Mesendoderm (in vitro differentiated cells): ENCODE data around the gene EHD3.

Experiments used
- DNase-seq: peaks from one replicate; pipeline ENCODE4 v3.0.0; 2013
- H2AK5ac ChIP-seq: 2 replicates; pipeline ENCODE4 v1.6.1; 2013; ENCODE audit warnings: low read length, inconsistent platforms
- H2BK120ac ChIP-seq: 2 replicates; pipeline ENCODE4 v1.6.1; 2013; ENCODE audit warnings: low read depth, mild to moderate bottlenecking, low read length, moderate library complexity, mixed read lengths
- H2BK15ac ChIP-seq: replicated peaks from 2 replicates; pipeline ENCODE4 v1.6.1; 2013; ENCODE audit warnings: low read depth, mild to moderate bottlenecking, moderate library complexity
- H2BK5ac ChIP-seq: 2 replicates; pipeline ENCODE4 v1.6.1; 2013; ENCODE audit warnings: low read length, inconsistent platforms
- H3K18ac ChIP-seq: 2 replicates; pipeline ENCODE4 v1.6.1; 2013; ENCODE audit warnings: mild to moderate bottlenecking, low read length, mixed read lengths
- H3K23ac ChIP-seq: one replicate; pipeline ENCODE4 v1.6.1; 2013; ENCODE audit warnings: low read length
- H3K27ac ChIP-seq: 2 replicates; pipeline ENCODE4 v1.5.1; 2013; ENCODE audit warnings: low read depth, mild to moderate bottlenecking, inconsistent platforms, low read length, moderate library complexity
- H3K27me3 ChIP-seq: 2 replicates; pipeline ENCODE4 v1.6.1; 2013; ENCODE audit warnings: low read length, control low read depth, mild to moderate bottlenecking, inconsistent platforms; ENCODE audit not compliant: insufficient read depth, poor library complexity
- H3K36me3 ChIP-seq: 2 replicates; pipeline ENCODE4 v1.6.1; 2013; ENCODE audit warnings: low read length, inconsistent platforms; ENCODE audit not compliant: control insufficient read depth, insufficient read depth
- H3K4ac ChIP-seq: one replicate; pipeline ENCODE4 v1.6.1; 2013; ENCODE audit warnings: low read depth, mild to moderate bottlenecking, low read length, moderate library complexity
- H3K4me1 ChIP-seq: 2 replicates; pipeline ENCODE4 v1.6.1; 2013; ENCODE audit warnings: low read depth, low read length, inconsistent platforms; ENCODE audit not compliant: control insufficient read depth
- H3K4me2 ChIP-seq: 2 replicates; pipeline ENCODE4 v1.6.1; 2013; ENCODE audit warnings: low read length
- H3K4me3 ChIP-seq: 2 replicates; pipeline ENCODE4 v1.5.1; 2013; ENCODE audit warnings: mild to moderate bottlenecking, low read length
- H3K56ac ChIP-seq: one replicate; pipeline ENCODE4 v1.6.1; 2013; ENCODE audit warnings: low read length
- H3K79me1 ChIP-seq: 2 replicates; pipeline ENCODE4 v1.6.1; 2013; ENCODE audit warnings: low read length, inconsistent platforms
- H3K79me2 ChIP-seq: 2 replicates; pipeline ENCODE4 v1.6.1; 2013; ENCODE audit warnings: mild to moderate bottlenecking, low read length; ENCODE audit not compliant: control insufficient read depth, insufficient read depth
- H3K9ac ChIP-seq: 2 replicates; pipeline ENCODE4 v1.6.1; 2013; ENCODE audit warnings: low read length, inconsistent platforms
- H4K5ac ChIP-seq: one replicate; pipeline ENCODE4 v1.6.1; 2013; ENCODE audit warnings: low read length
- H4K8ac ChIP-seq: one replicate; pipeline ENCODE4 v1.6.1; 2013; ENCODE audit warnings: low read depth, mild to moderate bottlenecking, control low read depth, low read length, moderate library complexity
- WGBS: extraction: QIAGEN DNeasy Blood & Tissue Kit; methylation state at CpG from one replicate; pipeline ENCODE4 v1.1.7; 2013; ENCODE audit warnings: low lambda C conversion rate, missing lambda C conversion rate; ENCODE audit not compliant: insufficient coverage; ENCODE audit errors: extremely low coverage; 5-methylcytosine and 5-hydroxymethylcytosine counted together

Gene EHD3

DNA sequence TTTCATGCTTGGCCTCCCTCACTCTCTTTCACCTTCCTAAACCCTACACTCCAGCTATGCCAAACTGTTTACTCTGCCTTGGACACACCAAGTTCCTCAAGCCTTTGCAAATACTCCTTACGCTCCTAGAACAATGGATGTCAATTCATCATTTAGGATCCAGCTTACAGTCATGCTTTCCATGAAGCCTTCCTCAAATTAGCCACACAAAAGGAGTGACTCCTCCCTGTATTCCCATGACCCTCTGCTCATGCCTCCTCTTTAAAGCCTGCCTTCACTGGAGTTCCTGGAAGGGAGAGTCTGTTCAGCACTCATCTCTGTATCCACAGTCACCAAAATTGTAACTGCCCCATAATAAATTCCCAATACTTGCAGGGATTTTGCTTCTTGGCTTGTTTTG lies 721 bp upstream of the EHD3 start:
- H3K36me3 ChIP-seq = no peaks in the 10 kb centered on the region
- H3K27me3 ChIP-seq = no peaks in the 10 kb centered on the region
- peak overlapping the region; percentile 1 for H3K4ac ChIP-seq
- peak overlapping the region; percentile 19 for H3K56ac ChIP-seq
- no peak overlapping the region for H3K23ac ChIP-seq
- no peak overlapping the region for H3K9ac ChIP-seq
- H2BK15ac ChIP-seq = no peak overlapping the region
- H3K4me2 ChIP-seq = no peak overlapping the region
- no peak overlapping the region for H3K18ac ChIP-seq
- peaks cover 6% of the 10 kb centered on the region for H3K79me1 ChIP-seq
- H3K79me2 ChIP-seq = no peaks in the 10 kb centered on the region
- H3K4me1 ChIP-seq = peaks cover 5% of the 10 kb centered on the region
- no peak overlapping the region for H4K8ac ChIP-seq
- H2BK120ac ChIP-seq = no peak overlapping the region
- H2BK5ac ChIP-seq = no peak overlapping the region
- H3K4me3 ChIP-seq = no peak overlapping the region
- H3K27ac ChIP-seq = no peak overlapping the region
- peak; percentile 33 for DNase-seq
- no CpG with 5 or more reads among the region's 1 CpG for WGBS
- no peak overlapping the region for H2AK5ac ChIP-seq
- no peak overlapping the region for H4K5ac ChIP-seq

DNA sequence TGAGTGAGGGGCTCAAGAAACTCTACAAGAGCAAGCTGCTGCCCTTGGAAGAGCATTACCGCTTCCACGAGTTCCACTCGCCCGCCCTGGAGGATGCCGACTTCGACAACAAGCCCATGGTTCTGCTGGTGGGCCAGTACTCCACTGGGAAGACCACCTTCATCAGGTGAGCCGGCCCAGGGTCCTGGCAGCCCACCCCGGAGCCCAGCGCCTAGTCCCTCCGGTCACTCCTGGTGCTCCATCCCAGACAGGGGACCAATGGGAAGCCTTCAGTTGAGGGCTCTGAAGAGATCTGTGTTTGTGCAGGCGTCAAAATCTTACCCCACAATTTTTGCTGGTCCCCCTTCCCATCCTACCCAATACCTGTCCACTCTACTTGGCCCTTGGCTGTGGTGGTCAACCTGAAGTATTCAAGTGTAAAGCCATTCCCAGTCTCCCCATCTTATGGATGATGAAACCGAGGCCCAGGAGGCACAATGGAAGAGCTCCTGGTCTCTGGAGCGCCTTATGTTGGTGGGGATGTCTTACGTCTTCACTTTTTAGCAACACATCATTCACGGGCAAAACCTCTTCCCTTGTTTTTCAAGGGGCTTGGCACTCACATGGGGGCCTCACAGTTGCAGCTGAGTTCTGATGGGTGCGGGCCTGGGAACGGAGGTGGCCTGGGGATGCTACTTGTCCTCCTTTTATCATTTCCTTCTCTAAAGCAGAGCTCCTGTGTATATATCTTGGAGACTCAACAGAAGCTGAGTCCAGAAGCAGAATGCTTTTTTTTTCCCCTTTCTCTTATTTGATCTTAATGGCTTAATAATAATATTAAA lies 941 bp downstream of the EHD3 start:
- Histone ChIP-seq H3K79me2 (no peaks in the 10 kb centered on the region), H3K4me1 (peaks cover 5% of the 10 kb centered on the region), H3K4ac (no peak overlapping the region), H2AK5ac (no peak overlapping the region), H4K5ac (no peak overlapping the region), H3K27me3 (no peaks in the 10 kb centered on the region), H4K8ac (no peak overlapping the region), H3K27ac (peak overlapping the region; percentile 9), H2BK5ac (no peak overlapping the region), H2BK15ac (no peak overlapping the region), H3K79me1 (peaks cover 7% of the 10 kb centered on the region), H3K4me2 (peak overlapping the region; percentile 60), H3K18ac (no peak overlapping the region), H3K56ac (peak overlapping the region; percentile 75), H3K4me3 (peak overlapping the region; percentile 67), H3K9ac (peak overlapping the region; percentile 87), H3K23ac (no peak overlapping the region), H2BK120ac (no peak overlapping the region), H3K36me3 (no peaks in the 10 kb centered on the region)
- WGBS = no CpG with 5 or more reads among the region's 17 CpGs
- no peak for DNase-seq

DNA sequence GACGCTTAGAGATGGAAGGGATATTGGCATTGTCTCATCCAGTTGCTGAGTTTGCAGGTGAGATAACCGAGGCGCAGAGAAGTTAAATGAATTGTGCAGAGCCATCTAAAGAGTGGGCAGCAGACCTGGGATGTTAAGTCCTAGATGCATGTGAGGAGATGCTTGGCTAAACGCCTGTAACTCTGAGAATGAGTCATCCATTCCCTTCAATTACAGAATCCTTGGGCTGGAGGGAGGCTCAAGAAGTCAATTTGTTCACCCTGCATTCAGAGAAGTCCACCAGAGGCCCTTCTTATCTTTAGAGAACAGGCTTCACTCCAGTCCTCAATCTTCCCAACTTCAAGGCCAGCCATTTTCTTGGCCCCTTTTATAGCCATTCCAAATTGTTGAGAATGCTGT lies 1.6 kb downstream of the EHD3 start:
- Histone ChIP-seq H3K36me3 (peaks cover 2% of the 10 kb centered on the region), H3K9ac (peak overlapping the region; percentile 15), H3K23ac (no peak overlapping the region), H3K4me3 (no peak overlapping the region), H3K27me3 (no peaks in the 10 kb centered on the region), H3K4me1 (peaks cover 5% of the 10 kb centered on the region), H3K4me2 (peak overlapping the region; percentile 15), H3K27ac (no peak overlapping the region), H3K79me1 (peaks cover 9% of the 10 kb centered on the region), H4K5ac (no peak overlapping the region), H3K56ac (peak overlapping the region; percentile 17), H3K18ac (no peak overlapping the region), H3K79me2 (no peaks in the 10 kb centered on the region), H2BK5ac (no peak overlapping the region), H2BK15ac (no peak overlapping the region), H2BK120ac (peak overlapping the region; percentile 14), H4K8ac (no peak overlapping the region), H2AK5ac (no peak overlapping the region), H3K4ac (no peak overlapping the region)
- no CpG with 5 or more reads among the region's 4 CpGs for WGBS
- DNase-seq = peak; percentile 58

DNA sequence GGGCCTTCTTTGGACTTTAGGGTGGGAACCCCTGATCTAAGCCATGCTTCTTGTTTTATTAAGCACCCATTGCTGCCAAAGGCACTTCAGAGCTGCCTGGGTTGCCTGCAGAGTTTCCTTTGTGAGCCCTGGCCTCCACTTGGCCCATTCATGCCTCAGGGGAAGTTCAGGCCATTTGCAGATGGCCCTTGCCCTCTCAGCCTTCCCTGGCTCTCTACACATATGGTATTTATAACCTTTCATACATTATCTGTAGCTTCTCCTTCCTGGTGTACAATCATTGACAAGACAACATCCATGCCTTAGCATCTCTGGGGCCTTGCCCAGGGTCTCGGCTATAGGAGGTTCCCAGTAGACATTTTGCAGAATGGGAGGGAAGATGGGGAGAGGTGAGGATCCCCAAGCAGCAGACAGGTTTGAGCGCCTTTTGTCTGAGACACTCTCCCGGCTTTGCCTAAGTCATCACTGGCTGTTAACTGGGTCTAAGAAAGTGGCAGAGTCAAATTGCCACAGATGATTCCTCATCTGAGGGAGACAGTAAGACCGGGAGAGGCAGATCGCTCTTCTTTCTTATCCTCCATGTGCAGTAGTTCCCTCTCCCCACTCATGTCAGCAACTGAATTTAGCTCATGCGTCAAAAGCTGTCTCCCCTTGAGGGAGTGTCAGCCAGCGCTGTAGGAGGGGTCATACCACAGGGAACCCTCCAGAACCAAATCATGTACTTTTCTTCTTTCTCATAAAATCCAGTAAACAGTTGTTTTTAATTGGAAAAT lies 2.7 kb downstream of the EHD3 start:
- Histone ChIP-seq H3K18ac (no peak overlapping the region), H3K27ac (no peak overlapping the region), H3K27me3 (no peaks in the 10 kb centered on the region), H2AK5ac (no peak overlapping the region), H4K5ac (no peak overlapping the region), H3K4me2 (no peak overlapping the region), H3K36me3 (peaks cover 2% of the 10 kb centered on the region), H2BK120ac (no peak overlapping the region), H4K8ac (no peak overlapping the region), H3K9ac (no peak overlapping the region), H2BK15ac (no peak overlapping the region), H3K56ac (no peak overlapping the region), H3K4ac (no peak overlapping the region), H3K4me3 (no peak overlapping the region), H3K79me2 (peaks cover 1% of the 10 kb centered on the region), H3K23ac (no peak overlapping the region), H3K4me1 (peaks cover 5% of the 10 kb centered on the region), H3K79me1 (peaks cover 9% of the 10 kb centered on the region), H2BK5ac (no peak overlapping the region)
- no CpG with 5 or more reads among the region's 7 CpGs for WGBS
- no peak for DNase-seq

DNA sequence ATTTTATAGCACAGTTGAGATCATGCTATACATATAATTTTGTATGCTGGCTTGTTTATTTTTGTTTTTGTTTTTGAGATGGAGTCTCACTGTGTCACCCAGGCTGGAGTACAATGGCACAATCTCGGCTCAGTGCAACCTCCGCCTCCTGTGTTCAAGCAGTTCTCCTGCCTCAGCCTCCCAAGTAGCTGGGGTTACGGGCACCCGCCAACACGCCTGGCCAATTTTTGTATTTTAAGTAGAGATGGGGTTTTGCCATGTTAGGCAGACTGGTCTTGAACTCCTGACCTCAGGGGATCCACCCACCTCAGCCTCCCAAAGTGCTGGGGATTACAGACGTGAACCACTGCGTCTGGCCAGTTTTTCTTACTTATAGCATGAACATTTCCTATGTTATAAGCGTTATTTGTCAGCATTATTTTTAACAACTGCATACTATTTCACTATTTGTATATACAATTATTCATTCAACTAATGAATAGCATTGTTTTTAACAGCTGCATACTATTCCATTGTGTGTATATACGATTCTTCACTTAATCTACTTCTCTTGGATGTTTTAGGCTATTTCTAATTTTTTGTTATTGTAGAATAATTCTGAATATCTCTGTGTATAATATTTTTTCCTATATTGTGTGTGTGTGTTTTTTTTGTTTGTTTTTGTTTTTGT lies 3.5 kb downstream of the EHD3 start:
- no peak overlapping the region for H3K4ac ChIP-seq
- no peak overlapping the region for H3K27ac ChIP-seq
- H3K56ac ChIP-seq = no peak overlapping the region
- H2BK5ac ChIP-seq = no peak overlapping the region
- H3K79me1 ChIP-seq = peaks cover 9% of the 10 kb centered on the region
- WGBS = no CpG with 5 or more reads among the region's 9 CpGs
- peaks cover 1% of the 10 kb centered on the region for H3K79me2 ChIP-seq
- no peak overlapping the region for H3K9ac ChIP-seq
- H2BK120ac ChIP-seq = no peak overlapping the region
- H3K23ac ChIP-seq = no peak overlapping the region
- no peaks in the 10 kb centered on the region for H3K27me3 ChIP-seq
- H3K18ac ChIP-seq = no peak overlapping the region
- peaks cover 2% of the 10 kb centered on the region for H3K36me3 ChIP-seq
- H3K4me2 ChIP-seq = no peak overlapping the region
- no peak for DNase-seq
- no peak overlapping the region for H4K5ac ChIP-seq
- H3K4me1 ChIP-seq = peaks cover 5% of the 10 kb centered on the region
- H2BK15ac ChIP-seq = no peak overlapping the region
- no peak overlapping the region for H4K8ac ChIP-seq
- no peak overlapping the region for H3K4me3 ChIP-seq
- H2AK5ac ChIP-seq = no peak overlapping the region
